ENCODE measurements around the gene ARMH4. TPM values are rescaled to one million over a fixed set of nuclear protein-coding genes. Genes with fewer than 3 reads are reported as not detected.

The ARMH4 gene
- total and polyA plus RNA-seq, 8 donors, result 0.40 to 14.3 (median 1.9) TPM; not detected in 1

DNA sequence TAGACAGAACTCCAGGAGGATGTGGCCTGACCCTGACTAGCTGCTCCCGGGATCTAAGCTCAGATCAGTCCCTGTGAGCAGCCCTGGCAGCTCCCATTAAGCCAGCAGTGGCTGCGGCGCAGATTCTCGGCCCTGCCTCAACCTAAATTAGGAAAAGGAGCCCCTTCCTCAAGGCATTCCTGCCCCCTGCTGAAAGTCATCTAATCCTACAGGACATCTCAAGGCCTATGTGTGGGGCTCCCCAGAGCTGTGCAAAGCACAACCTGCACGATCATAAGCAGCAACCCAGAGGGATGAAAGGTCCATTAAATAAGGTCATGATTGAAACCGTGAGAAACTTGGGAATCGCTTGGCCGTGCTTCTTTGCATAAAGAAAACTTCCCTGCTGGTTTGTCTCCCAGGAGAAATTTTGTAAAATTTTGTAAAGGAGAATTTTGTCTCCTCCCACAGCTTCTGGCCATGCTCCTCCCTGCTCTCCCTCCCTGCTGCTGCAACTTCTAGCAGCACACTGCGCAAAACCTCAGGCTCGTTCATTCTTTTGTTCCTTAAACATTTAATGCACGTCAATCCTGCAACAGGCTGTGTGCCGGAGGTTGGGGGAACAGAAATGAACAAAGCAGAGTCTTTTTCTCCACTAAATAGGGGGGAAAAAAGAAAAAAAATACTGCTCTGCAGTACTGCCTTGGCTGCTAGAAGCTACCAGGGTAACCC, 189.5 kb downstream of the ARMH4 start:
- intact Hi-C loops (cut with DNase I; ENCODE audit: low total_unique reads), result no loop called here
- 29 to 40% (median 30%) methylated on average over 12 of the region's 12 CpGs for WGBS, 5 donors
- Histone ChIP-seq H3K4me3 (no peak overlapping the region), H3K27ac (peak overlapping the region in 3 of 5 donors; percentile 9 to 27 (median 20)), H3K4me1 (peaks cover 0 to 24% (median 10%) of the 10 kb centered on the region in 4 donors), H3K9me3 (no peaks in the 10 kb centered on the region), H3K36me3 (no peaks in the 10 kb centered on the region), H3K27me3 (no peaks in the 10 kb centered on the region)
- peak in 1 of 2 donors; percentile 63 for DNase-seq
- TF ChIP-seq EP300 (IDR thresholded peaks at IDR 0.05) (no peak), POLR2AphosphoS5 (IDR thresholded peaks at IDR 0.05) (no peak), POLR2A (IDR thresholded peaks at IDR 0.05) (no peak)
- TF ChIP-seq, protein P1, sequence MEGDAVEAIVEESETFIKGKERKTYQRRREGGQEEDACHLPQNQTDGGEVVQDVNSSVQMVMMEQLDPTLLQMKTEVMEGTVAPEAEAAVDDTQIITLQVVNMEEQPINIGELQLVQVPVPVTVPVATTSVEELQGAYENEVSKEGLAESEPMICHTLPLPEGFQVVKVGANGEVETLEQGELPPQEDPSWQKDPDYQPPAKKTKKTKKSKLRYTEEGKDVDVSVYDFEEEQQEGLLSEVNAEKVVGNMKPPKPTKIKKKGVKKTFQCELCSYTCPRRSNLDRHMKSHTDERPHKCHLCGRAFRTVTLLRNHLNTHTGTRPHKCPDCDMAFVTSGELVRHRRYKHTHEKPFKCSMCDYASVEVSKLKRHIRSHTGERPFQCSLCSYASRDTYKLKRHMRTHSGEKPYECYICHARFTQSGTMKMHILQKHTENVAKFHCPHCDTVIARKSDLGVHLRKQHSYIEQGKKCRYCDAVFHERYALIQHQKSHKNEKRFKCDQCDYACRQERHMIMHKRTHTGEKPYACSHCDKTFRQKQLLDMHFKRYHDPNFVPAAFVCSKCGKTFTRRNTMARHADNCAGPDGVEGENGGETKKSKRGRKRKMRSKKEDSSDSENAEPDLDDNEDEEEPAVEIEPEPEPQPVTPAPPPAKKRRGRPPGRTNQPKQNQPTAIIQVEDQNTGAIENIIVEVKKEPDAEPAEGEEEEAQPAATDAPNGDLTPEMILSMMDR (IDR thresholded peaks at IDR 0.05), result no peak

DNA sequence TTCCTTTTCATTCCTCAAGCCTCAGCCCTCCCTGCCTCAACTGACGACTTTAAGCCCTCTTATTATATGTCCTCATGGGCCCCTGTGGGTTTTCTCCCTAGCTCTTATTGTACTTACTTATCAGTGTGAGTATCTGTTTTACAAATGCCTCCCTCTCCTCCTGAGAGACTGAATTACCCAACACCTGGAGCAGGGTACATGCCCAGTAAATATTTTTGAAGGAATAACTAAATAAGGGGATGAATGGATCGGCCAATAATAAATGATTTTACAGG, 190.3 kb downstream of the ARMH4 start:
- 57 to 59% (median 57%) methylated on average over 2 of the region's 2 CpGs for WGBS, 5 donors
- no peak for DNase-seq
- intact Hi-C loops (cut with DNase I; ENCODE audit: low total_unique reads), result no loop called here

DNA sequence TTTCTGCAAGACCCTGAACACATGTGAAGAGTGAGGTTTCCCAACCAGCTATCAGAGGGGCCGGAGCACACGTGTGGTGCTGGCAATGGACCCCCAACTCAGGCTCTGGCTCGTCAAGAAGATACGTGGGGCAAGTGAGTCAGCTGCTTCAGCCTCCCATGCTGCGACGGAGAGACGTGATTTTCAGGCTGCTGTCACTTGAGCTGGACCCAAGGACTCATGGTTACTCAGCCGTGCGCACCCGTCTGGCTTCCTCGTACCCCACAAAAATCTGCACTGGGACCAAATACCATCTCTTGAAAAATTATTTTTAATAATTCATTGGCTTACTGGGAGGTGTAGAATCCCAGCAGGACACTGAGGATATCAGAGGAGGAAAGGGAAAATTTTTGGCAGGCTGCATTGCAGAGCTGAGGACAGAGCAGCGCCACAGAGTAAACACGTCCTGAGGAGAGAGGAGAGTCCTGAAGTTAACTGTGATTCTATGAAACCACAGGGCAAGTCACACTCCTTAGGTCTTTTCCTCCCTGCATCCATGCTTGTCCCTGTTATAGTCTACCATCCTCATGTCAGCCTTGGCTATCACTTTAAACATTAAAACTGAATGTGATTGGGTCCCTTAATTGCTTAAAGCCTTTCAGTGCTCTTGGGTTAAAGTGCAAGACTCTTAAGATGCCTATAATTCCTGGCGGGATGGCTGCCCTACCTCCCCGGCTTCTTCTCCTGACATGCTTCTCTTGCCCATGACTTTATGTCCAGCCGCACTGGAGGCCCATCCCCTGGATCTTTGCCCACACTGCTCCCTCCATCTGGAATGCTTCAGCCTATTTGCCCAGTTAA, 190.8 kb downstream of the ARMH4 start:
- Histone ChIP-seq H3K27ac (peak overlapping the region in 2 of 5 donors; percentile 29 to 38), H3K4me1 (peaks cover 0 to 24% (median 10%) of the 10 kb centered on the region in 4 donors), H3K27me3 (no peaks in the 10 kb centered on the region), H3K4me3 (no peak overlapping the region), H3K36me3 (no peaks in the 10 kb centered on the region), H3K9me3 (no peaks in the 10 kb centered on the region)
- 70 to 82% (median 79%) methylated on average over 16 of the region's 16 CpGs for WGBS, 5 donors
- no peak for TF ChIP-seq POLR2A (IDR thresholded peaks at IDR 0.05)
- TF ChIP-seq, protein P1 (IDR thresholded peaks at IDR 0.05), result no peak
- TF ChIP-seq POLR2AphosphoS5 (IDR thresholded peaks at IDR 0.05), result no peak
- no peak for TF ChIP-seq EP300 (IDR thresholded peaks at IDR 0.05)
- intact Hi-C loops (cut with DNase I; ENCODE audit: low total_unique reads), result no loop called here
- peak in 1 of 2 donors; percentile 20 for DNase-seq

More for the DNA sequence above, 190.3 kb downstream of the ARMH4 start:
- TF ChIP-seq EP300 (IDR thresholded peaks at IDR 0.05) (no peak), POLR2A (IDR thresholded peaks at IDR 0.05) (no peak), POLR2AphosphoS5 (IDR thresholded peaks at IDR 0.05) (no peak)
- TF ChIP-seq, protein P1 (IDR thresholded peaks at IDR 0.05), result no peak
- Histone ChIP-seq H3K4me1 (peaks cover 0 to 24% (median 10%) of the 10 kb centered on the region in 4 donors), H3K4me3 (no peak overlapping the region), H3K27ac (peak overlapping the region in 2 of 5 donors; percentile 29 to 38), H3K36me3 (no peaks in the 10 kb centered on the region), H3K9me3 (no peaks in the 10 kb centered on the region), H3K27me3 (no peaks in the 10 kb centered on the region)

DNA sequence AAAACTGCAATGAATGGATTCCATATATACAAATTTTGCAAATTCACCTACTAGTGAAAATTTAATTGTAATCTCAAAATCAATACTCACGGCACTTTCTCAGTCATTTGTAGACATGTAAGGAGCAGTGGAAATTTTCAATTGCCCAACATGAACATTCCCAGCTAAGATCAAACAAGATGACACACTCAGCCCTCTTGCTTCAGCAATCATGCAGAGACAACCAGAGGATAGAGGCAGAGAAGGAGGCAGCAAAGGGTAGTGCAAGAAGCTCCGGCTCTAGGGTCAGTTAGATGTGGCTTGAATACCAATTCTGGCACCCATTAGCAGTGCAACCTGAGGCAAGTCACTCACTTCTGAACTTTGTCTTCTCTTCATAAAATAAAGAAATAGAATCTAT, 194.6 kb downstream of the ARMH4 start:
- Histone ChIP-seq H3K36me3 (no peaks in the 10 kb centered on the region), H3K4me3 (no peak overlapping the region), H3K27ac (no peak overlapping the region), H3K27me3 (no peaks in the 10 kb centered on the region), H3K4me1 (peaks cover 0 to 14% (median 7%) of the 10 kb centered on the region in 4 donors), H3K9me3 (peaks cover 0 to 5% (median 2%) of the 10 kb centered on the region in 4 donors)
- 74 to 86% (median 84%) methylated on average over 2 of the region's 2 CpGs for WGBS, 5 donors
- TF ChIP-seq, protein P1 (IDR thresholded peaks at IDR 0.05), result no peak
- TF ChIP-seq POLR2AphosphoS5 (IDR thresholded peaks at IDR 0.05), result no peak
- no peak for TF ChIP-seq POLR2A (IDR thresholded peaks at IDR 0.05)
- TF ChIP-seq EP300 (IDR thresholded peaks at IDR 0.05), result no peak
- DNase-seq, result no peak
- intact Hi-C loops (cut with DNase I; ENCODE audit: low total_unique reads), result no loop called here

Measured in stomach (tissue), 9 donors.